GM08714 (cell line): Measurements from ENCODE around the gene MAPK10.

Experiments used
- H3K4me3 ChIP-seq: fragments of 200-500 bp; sonication (Bioruptor generic); 2 replicates; pipeline ENCODE4 v1.5.1; 2014; ENCODE audit warnings: mild to moderate bottlenecking, low read length, inconsistent platforms
- ZNF274 ChIP-seq: IDR thresholded peaks from 2 replicates; pipeline ENCODE4 v1.6.1; 2012; ENCODE audit warnings: mild to moderate bottlenecking, low read depth, low read length

MAPK10 gene

DNA sequence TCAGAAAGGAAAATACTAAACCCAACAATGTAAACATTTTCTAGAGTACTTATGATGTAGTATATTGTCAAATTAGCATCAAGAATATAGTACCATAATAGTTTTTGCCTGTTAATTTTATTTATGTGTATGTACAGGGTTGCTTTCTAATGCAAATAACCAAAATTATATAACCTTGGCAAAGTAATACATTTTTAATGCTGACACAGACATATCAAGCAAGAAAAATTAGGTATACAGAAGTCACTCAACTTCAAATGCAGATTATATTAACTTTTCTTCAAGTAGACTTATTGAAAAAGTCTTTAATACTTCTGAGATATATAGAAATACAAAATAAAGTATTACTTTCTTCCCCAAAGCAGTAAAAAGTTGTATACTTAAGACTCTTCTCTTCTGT is 44.3 kb downstream of the MAPK10 start:
- no peak overlapping the region for H3K4me3 ChIP-seq
- TF ChIP-seq ZNF274 = no peak

DNA sequence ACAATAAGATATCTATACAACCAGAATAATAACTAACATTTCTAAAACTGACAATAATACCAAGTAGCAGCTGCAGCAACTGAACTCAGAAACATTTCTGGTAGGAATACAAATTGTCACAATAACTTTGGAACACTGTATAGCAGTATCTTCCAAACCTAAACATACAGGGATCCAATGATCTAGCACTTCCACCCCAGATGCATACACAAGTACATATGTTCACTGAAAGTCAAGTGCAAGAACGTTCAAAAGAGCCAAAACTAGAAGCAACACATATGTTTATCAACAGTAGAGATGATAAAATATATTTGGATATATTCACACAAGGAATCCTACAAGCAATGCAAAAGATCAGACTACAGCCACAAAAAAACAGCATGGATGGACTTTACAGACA is 46.2 kb downstream of the MAPK10 start:
- no peak for TF ChIP-seq ZNF274
- no peak overlapping the region for H3K4me3 ChIP-seq

DNA sequence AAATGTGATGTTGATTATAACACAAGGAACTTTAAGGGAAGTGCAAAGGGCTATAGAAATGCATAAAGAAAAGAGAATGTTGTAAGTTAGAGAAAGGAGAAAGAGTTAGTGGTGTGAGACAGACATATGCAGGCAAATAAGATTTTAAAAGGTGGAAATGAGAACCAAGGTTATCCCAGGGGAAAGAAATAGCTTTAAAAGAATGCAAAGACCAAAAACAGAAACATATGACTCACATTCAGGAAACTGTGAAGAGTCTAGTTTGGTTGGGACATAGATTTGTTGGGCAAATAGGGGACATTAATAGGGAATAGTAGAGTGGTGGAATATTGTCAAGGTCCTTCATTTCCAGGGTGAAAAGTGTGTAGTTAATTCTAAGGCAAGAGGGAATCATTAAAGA is 52.4 kb downstream of the MAPK10 start:
- no peak overlapping the region for H3K4me3 ChIP-seq
- TF ChIP-seq ZNF274 = no peak

DNA sequence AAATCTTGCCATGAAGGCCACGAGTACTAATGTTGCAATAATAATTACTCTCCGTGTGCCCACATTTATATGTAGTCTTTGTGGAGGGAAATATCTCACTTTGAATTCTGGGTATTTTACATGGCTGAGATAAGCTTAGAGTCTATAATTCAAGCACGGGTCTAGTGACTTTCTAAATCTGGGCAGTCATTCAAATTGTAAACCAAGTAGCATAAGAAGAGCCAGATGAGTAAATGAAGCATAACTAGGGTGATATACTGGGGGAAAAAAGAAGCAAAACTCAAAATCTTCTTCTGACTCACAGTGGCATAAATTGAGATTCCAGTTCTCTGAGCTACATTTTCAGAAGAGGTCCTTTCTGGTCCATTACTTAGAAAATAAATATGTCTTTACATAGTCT is 53.0 kb downstream of the MAPK10 start:
- TF ChIP-seq ZNF274 = no peak
- no peak overlapping the region for H3K4me3 ChIP-seq

DNA sequence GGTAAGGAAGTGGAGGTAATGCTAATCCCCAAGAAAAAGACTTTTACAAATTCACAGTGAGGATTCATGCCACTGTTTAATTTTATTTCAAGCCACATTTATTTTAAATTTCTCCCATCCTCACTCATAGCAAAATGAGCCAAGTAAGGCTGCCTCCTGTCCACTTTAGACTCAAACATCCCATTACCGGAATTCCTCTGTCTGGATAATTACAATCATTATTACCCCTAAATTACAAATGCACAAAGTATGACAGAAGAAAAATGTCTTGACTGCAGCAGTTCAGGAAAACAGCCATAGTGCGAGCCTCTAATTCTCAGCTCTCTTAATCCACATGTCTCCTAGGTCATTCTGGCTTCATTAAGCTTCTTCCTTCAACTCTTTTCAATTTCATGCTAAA is 57.0 kb downstream of the MAPK10 start:
- no peak for TF ChIP-seq ZNF274
- no peak overlapping the region for H3K4me3 ChIP-seq

DNA sequence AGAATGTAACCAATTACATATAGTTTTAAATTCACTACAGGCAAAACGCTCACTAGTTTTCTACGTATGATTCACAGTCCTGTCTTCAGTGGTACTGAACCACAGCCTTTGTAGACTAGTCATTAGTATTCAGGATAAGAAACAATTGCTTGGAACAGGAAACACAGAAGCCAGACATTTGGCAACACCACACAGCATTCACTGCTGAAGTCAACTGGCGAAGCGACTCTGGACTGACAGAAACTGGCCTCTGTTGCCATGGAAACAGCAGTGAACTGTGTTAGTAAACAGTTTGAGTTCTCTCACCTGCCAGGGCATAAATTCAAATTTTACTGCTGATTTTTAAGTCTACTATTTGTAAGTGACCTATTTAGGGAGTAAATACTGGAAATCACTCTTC is 57.6 kb downstream of the MAPK10 start:
- no peak for TF ChIP-seq ZNF274
- H3K4me3 ChIP-seq = no peak overlapping the region

DNA sequence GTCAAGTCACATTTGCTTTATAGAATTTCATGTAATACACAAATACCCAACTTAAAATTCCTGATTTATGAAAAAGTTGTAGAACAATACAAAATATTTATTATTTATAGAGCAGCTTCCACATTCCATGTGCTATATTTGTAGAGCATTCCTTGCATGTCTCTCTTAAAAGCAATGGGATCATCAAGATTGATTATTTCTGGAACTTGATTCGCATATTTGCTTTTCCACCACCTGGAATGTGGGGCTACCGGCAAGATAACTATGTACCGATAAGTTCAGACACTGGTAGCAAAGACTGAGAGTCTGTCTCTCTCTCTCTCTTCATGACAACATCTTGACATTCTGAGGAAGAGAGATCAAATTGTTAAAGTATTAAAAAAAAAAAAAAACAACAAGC is 59.3 kb downstream of the MAPK10 start:
- H3K4me3 ChIP-seq = no peak overlapping the region
- TF ChIP-seq ZNF274 = no peak

DNA sequence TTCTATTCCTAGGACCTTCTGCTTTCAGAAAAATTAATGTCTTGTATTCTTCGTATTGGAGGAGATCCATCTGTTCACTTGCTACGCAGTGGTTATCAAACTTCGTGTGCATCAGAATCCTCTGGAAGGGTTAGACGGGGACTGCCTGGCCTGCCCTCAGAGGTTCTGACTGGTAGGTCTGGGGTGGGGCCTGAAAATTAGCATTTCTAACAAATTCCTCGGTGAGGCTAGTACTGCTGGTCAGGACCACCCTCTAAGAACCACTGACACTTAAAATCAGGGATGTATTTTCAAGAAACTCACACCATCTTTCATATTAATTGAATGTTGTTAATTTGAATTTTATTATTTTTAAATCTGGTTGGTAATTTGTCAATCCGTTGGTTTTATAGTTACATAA is 63.0 kb downstream of the MAPK10 start:
- H3K4me3 ChIP-seq = no peak overlapping the region
- TF ChIP-seq ZNF274 = no peak

DNA sequence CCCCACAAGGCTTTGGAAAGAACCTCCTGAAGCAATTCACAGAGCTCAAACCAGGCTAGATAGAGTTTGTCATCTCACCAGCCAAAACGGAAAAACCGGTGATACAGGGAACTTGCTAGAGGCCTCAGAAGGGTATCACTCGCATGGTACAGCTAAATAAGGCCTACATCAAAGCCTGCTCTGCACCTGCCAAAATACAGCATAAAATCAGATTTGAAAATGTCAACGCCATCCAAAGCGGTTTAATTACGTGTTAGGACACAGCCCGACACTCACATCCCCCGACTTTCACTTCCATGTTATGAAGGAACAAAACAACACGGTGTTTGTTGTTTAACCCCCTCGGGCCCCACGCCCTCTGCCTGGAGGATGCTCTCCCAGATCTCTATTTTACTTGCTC is 65.0 kb downstream of the MAPK10 start:
- H3K4me3 ChIP-seq = no peak overlapping the region
- TF ChIP-seq ZNF274 = no peak

DNA sequence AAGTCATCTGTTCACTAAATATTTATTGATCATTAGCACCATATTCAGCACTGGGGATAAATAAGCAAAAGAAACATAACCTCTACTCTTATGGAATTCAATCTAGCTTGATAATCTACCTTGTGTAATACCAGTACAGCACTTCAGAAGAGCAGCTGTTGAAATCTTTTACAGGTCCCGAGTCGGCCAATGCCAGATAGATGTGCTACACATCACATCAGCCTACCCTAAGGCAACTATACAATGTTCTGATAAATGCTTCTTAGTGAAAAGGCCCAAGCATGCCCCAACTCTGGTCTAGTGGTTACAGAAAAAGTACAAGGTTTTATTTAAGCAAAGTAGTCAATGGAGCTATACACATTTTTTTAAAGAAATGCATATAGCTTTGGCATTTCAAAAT is 68.7 kb downstream of the MAPK10 start:
- no peak overlapping the region for H3K4me3 ChIP-seq
- no peak for TF ChIP-seq ZNF274

DNA sequence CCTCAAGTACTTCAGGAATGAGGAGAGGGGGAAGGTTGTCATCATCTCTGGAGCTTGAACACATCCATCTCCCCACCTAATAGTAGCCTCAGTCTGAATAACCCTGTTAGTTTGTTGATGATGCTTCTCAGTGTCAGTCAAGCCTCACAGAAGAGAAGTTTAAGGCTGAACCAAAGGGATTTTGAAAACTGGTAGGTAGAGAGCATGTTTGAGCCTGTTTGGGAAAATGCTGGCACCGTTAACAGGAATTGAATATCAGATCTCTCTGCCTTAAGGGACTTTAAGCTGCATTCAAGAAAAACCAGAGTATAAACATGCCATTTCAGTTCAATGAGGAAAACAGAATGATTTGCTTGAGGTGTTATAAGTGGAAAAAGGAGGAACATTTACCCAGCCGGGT is 73.1 kb downstream of the MAPK10 start:
- TF ChIP-seq ZNF274 = no peak
- no peak overlapping the region for H3K4me3 ChIP-seq

DNA sequence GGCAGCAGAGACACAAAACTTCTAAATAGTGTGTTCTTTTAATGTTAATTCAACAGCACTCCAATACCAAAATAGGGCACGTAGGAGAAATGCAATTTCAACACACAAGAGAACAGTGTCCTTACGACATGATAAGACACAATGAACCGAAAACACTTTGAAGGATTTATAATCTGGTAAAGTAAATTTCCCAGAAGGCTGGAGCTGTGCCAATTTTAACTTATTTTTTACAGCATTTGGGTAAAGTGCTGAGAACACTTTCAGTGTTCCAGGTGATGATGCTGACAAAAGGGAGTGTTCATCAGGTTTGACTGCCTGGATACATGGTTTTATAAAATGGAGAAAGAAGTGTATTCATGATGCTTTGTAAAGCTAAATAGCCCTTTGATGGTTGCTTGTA is 76.5 kb downstream of the MAPK10 start:
- H3K4me3 ChIP-seq = no peak overlapping the region
- TF ChIP-seq ZNF274 = no peak

DNA sequence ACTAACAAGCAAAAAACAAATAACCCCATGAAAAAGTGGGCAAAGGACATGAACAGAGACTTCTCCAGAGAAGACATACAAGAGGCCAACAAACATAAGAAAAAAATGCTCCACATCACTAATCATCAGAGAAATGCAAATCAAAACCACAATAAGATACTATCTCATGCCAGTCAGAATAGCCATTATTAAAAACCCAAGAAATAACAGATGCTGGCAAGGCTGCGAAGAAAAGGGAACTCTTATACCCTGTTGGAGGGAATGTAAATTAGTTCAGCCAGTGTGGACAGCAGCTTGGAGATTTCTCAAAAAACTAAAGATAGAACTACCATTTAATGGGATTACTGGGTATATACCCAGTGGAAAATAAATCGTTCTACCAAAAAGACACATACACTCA is 79.6 kb downstream of the MAPK10 start:
- H3K4me3 ChIP-seq = no peak overlapping the region
- no peak for TF ChIP-seq ZNF274

DNA sequence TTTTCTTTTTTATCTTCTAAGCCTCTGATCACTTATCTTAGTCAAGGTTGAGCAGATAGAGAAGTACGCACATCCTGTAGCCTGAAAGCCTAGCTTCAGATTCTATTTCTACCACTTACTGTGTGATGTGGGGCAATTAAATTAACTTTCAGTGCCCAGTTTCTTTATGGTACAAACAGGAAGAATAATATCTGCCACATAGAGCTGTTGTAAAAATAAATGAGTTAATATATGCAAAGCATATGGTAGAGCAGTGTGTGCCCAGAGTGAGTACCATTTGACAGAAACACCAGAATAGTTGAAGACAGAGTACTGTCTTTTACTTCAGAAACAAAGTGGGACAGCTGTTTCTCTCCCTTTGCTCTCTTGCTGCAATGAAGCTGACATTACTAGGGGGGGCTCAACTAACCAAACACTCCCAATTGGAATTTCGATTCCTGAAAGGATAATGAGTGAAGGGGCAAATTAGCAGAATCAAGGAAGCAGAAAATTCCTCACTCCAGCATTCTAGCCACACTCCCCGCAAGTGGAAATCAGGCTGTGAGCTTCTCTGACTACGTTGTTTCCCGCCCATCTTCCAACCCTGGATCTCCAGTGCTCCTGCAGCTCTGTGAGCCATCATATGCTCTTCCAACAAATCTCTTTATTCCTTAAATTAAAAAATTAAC is 80.4 kb downstream of the MAPK10 start:
- TF ChIP-seq ZNF274 = no peak
- H3K4me3 ChIP-seq = no peak overlapping the region

DNA sequence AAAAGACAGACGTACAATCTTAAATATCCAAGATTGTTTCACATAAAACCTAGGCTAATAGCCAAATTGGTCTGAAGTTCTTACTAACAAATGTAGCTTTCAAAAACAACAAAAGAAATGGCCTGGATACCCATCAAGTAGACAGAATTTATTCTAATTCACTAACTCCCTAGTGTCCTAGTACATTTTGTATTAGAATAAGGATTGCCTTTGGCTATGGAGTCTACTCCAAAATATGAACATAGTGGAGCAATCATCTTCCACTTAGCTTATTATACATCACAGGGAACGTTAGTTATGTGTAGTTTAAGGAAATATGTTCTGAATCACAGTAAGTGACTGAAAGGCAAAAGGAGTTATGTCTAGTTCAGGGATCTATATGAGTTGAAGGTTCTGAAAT is 81.7 kb downstream of the MAPK10 start:
- TF ChIP-seq ZNF274 = no peak
- no peak overlapping the region for H3K4me3 ChIP-seq

DNA sequence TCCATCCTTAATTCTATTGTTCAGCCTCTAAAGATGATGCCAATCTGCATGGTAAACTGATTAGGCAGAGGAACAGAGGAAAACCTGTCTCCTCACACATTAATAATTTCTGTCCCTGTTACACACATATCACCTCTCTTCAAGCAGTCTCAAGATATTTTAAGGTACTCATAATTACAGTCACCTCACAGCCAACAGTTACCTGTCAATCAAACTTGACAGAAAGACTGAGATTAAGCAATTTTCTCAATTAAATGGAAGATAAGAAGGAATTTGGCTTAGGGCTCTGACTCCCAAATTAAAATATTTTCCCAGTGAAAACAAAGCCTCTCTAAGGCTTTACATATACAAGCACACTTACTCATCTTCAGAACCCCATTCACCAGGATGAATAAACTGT is 85.2 kb downstream of the MAPK10 start:
- no peak for TF ChIP-seq ZNF274
- H3K4me3 ChIP-seq = no peak overlapping the region
